BJ (cell line): ENCODE data around the gene ABCC8. TPM values are rescaled to one million over a fixed set of nuclear protein-coding genes. Genes with fewer than 3 reads are reported as not detected.

Experiments used
- CTCF ChIA-PET: fragments of 350-600 bp; formaldehyde crosslinking; extraction: SDS; loops from one replicate; lab custom pipeline; 2021; ENCODE audit warnings: antibody characterized with exemption, inconsistent platforms; lab: Yijun Ruan, JAX
- POLR2A ChIA-PET: fragments of 300-600 bp; sonication (Branson Sonifier 250); formaldehyde crosslinking; extraction: SDS; loops from one replicate; lab custom pipeline; 2021; ENCODE audit warnings: antibody characterized with exemption; lab: Charles Lee
- DNase-seq: peaks from one replicate; pipeline ENCODE4 v3.0.0-alpha.2; 2011; ENCODE audit warnings: low read depth
- H3K27me3 ChIP-seq: 2 replicates; pipeline ENCODE4 v1.6.0; 2011; ENCODE audit warnings: low read length; ENCODE audit not compliant: control insufficient read depth, insufficient read depth
- H3K36me3 ChIP-seq: 2 replicates; pipeline ENCODE4 v1.5.1; 2011; ENCODE audit warnings: low read length; ENCODE audit not compliant: control insufficient read depth, insufficient read depth
- H3K4me3 ChIP-seq: 2 replicates; pipeline ENCODE4 v1.5.1; 2011; ENCODE audit warnings: low read depth, mild to moderate bottlenecking, control low read depth, low read length
- CTCF ChIP-seq: IDR thresholded peaks from 2 replicates; pipeline ENCODE4 v1.5.1; 2011; ENCODE audit warnings: low read depth, mild to moderate bottlenecking, control low read depth, inconsistent platforms, low read length, moderate library complexity; ENCODE audit not compliant: insufficient read depth
- polyA plus RNA-seq: library from polyadenylated mRNA; depleted of rRNA; stranded (reverse); fragments of >200 nt; gene quantifications from 2 replicates; pipeline ENCODE4 v1.2.3, GENCODE V29; 2011

The ABCC8 gene
- polyA plus RNA-seq, 1 experiment = not detected

- H3K27me3 ChIP-seq = peaks cover 7% of the 10 kb centered on the region; the same call in 1 of the 2 replicates
- TF ChIP-seq CTCF = peak; percentile 37
- ChIA-PET CTCF (interaction anchor here (0.6 to 2.2 kb wide), 8 partner anchors 13 to 268 kb away, joined by 3 to 9 read pairs (median 4); no protein-coding TSS in a partner anchor), POLR2A (no interaction called here)
- DNase-seq = no peak
- no peak overlapping the region for H3K4me3 ChIP-seq
- no peaks in the 10 kb centered on the region for H3K36me3 ChIP-seq
Measured at GRCh38 chr11:17498475-17498874, 21.8 kb upstream of the ABCC8 start.

- CTCF ChIA-PET = interaction anchor here (0.6 to 2.2 kb wide), 7 partner anchors 16 to 268 kb away, joined by 3 to 9 read pairs (median 4); no protein-coding TSS in a partner anchor
- peaks cover 7% of the 10 kb centered on the region; the same call in 1 of the 2 replicates for H3K27me3 ChIP-seq
Measured at GRCh38 chr11:17498058-17498457, 21.4 kb upstream of the ABCC8 start.

GRCh38 chr11:17496406-17496805, 19.8 kb upstream of the ABCC8 start:
- H3K36me3 ChIP-seq = no peaks in the 10 kb centered on the region
- H3K27me3 ChIP-seq = peaks cover 7% of the 10 kb centered on the region; the same call in 1 of the 2 replicates
- ChIA-PET POLR2A (no interaction called here), CTCF (interaction anchor here (2.0 kb wide), 1 partner anchor 8 kb away, joined by 9 read pairs; no protein-coding TSS in a partner anchor)
- TF ChIP-seq CTCF = no peak
- no peak overlapping the region for H3K4me3 ChIP-seq
- DNase-seq = no peak

More at GRCh38 chr11:17498058-17498457, 21.4 kb upstream of the ABCC8 start:
- H3K4me3 ChIP-seq = no peak overlapping the region
- DNase-seq = no peak
- no peak for TF ChIP-seq CTCF
- no peaks in the 10 kb centered on the region for H3K36me3 ChIP-seq
- POLR2A ChIA-PET = no interaction called here

- no peak overlapping the region for H3K4me3 ChIP-seq
- DNase-seq = no peak
- ChIA-PET CTCF (interaction anchor here (0.7 to 3.1 kb wide), 4 partner anchors 8 to 110 kb away, joined by 3 to 17 read pairs (median 4); no protein-coding TSS in a partner anchor), POLR2A (no interaction called here)
- no peak for TF ChIP-seq CTCF
- no peaks in the 10 kb centered on the region for H3K36me3 ChIP-seq
- peaks cover 9% of the 10 kb centered on the region; the same call in 1 of the 2 replicates for H3K27me3 ChIP-seq
Measured at GRCh38 chr11:17494019-17494418, 17.4 kb upstream of the ABCC8 start.

- Histone ChIP-seq H3K4me3 (no peak overlapping the region), H3K36me3 (no peaks in the 10 kb centered on the region), H3K27me3 (peaks cover 4% of the 10 kb centered on the region; the same call in 1 of the 2 replicates)
- CTCF ChIA-PET = interaction anchor here (0.7 to 3.1 kb wide), 2 partner anchors 14 to 107 kb away, joined by 3 to 17 read pairs; no protein-coding TSS in a partner anchor
- POLR2A ChIA-PET = no interaction called here
- TF ChIP-seq CTCF = no peak
- no peak for DNase-seq
Measured at GRCh38 chr11:17490938-17491337, 14.3 kb upstream of the ABCC8 start.
